Stomach (tissue), 9 donors: Measurements from ENCODE around the gene TNK1. TPM values are rescaled to one million over a fixed set of nuclear protein-coding genes. Genes with fewer than 3 reads are reported as not detected.

Experiments
- DNase-seq, 2 donors: peaks; one replicate each; pipeline versions ENCODE4 v3.0.0 to v3.0.0-alpha.2; 2013 to 2019
- H3K27ac ChIP-seq, 5 donors: fragments of 200-600 bp in 4 of 5; sonication (generic) in 4 of 5; one replicate each; pipeline ENCODE4 v1.5.1; 2013 to 2019; ENCODE audit warnings: mild to moderate bottlenecking in 1 of 5, moderate library complexity in 1 of 5
- H3K27me3 ChIP-seq, 3 donors: fragments of 200-600 bp; sonication (generic); one replicate each; pipeline ENCODE4 v1.5.1; 2017 to 2019; ENCODE audit warnings: mixed run types in 1 of 3
- H3K36me3 ChIP-seq, 4 donors: fragments of 200-600 bp; sonication (generic); 1 replicate in 3 of 4; 2 replicates in 1 of 4; pipeline ENCODE4 v1.5.1; 2016 to 2019
- H3K4me1 ChIP-seq, 4 donors: fragments of 200-600 bp; sonication (generic); one replicate each; pipeline ENCODE4 v1.5.1; 2016 to 2019
- H3K4me3 ChIP-seq, 4 donors: fragments of 200-600 bp; sonication (generic) in 3 of 4; one replicate each; pipeline ENCODE4 v1.5.1; 2016 to 2019; ENCODE audit warnings: mild to moderate bottlenecking in 1 of 4
- H3K9me3 ChIP-seq, 4 donors: fragments of 200-600 bp; sonication (generic); one replicate each; pipeline ENCODE4 v1.5.1; 2016 to 2019
- EP300 ChIP-seq: sonication (generic); formaldehyde crosslinking; IDR thresholded peaks from one replicate; pipeline ENCODE4 v1.6.1; 2017; ENCODE audit warnings: antibody characterized with exemption
- POLR2A ChIP-seq, 4 donors: fragments of 450-650 bp; IDR thresholded peaks; one replicate each; pipeline ENCODE4 v1.6.1; 2016; ENCODE audit warnings: antibody characterized with exemption in 4 of 4, control low read depth in 2 of 4, mild to moderate bottlenecking in 1 of 4, moderate library complexity in 1 of 4
- POLR2AphosphoS5 ChIP-seq, 3 donors: sonication (generic); formaldehyde crosslinking; IDR thresholded peaks; one replicate each; pipeline ENCODE4 v1.6.1; 2016; ENCODE audit warnings: antibody characterized with exemption in 3 of 3
- WGBS, 5 donors: extraction: QIAGEN DNeasy Blood & Tissue Kit in 3 of 5; methylation state at CpG; one replicate each; pipeline versions ENCODE4 v1.1.5 to v1.1.7; 2013 to 2018; 5-methylcytosine and 5-hydroxymethylcytosine counted together
- intact Hi-C: fragments of 100-400 bp; cut with DNase I; formaldehyde crosslinking; loops from one replicate; pipeline ENCODE4 v1.15.1; 2023; ENCODE audit warnings: low total_unique reads
- polyA plus RNA-seq, 3 donors: library from polyadenylated mRNA; stranded (reverse); fragments of 200-250 nt; gene quantifications; one replicate each; pipeline ENCODE4 v1.2.3, GENCODE V29; 2013
- total RNA-seq, 5 donors: library from RNA; depleted of rRNA; stranded (reverse); fragments of >200 nt; gene quantifications; one replicate each; pipeline versions ENCODE4 v1.1.0 to v1.2.3, GENCODE V29; 2014 to 2016
- TF ChIP-seq, protein P1 (sequence below), 7 experiments: fragments of 450-650 bp in 4 of 7; fragments of 200-600 bp in 3 of 7; sonication (generic) in 3 of 7; IDR thresholded peaks; one replicate each; pipeline ENCODE4 v1.5.1; 2016 to 2019; ENCODE audit warnings: antibody characterized with exemption in 7 of 7, control low read depth in 2 of 7, mild to moderate bottlenecking in 1 of 7
- donor health status: healthy with polysubstance abuse.
- donor health status: Bipolar disorder and iron deficiency.
- donor health status: healthy.

Gene TNK1
- total and polyA plus RNA-seq, 8 donors: 5.7 to 37.1 (median 10.4) TPM

DNA sequence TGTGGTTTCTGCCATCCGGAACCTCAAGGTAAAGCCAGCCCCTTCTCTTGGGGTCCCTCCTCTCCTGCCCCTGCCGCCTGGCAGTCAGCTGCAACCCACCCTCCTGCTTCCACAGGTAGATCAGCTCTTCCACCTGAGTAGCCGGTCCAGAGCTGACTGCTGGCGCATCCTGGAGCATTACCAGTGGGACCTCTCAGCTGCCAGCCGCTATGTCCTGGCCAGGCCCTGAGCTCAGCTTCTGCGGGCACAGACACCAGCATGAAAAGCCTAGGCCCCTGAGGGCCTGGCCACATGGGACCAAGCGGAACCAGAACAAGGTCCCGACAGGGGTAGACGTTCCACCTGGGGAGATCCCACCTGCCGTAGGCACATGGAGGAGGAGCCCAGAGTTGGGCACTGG, 8.0 kb downstream of the TNK1 start:
- Histone ChIP-seq H3K27ac (no peak overlapping the region), H3K4me1 (peaks cover 13 to 22% (median 16%) of the 10 kb centered on the region in 4 donors), H3K9me3 (no peaks in the 10 kb centered on the region), H3K27me3 (peaks cover 0 to 7% (median 0%) of the 10 kb centered on the region in 3 donors), H3K36me3 (peaks cover 26 to 79% (median 77%) of the 10 kb centered on the region in 4 donors), H3K4me3 (no peak overlapping the region)
- TF ChIP-seq EP300: no peak
- TF ChIP-seq, protein P1, sequence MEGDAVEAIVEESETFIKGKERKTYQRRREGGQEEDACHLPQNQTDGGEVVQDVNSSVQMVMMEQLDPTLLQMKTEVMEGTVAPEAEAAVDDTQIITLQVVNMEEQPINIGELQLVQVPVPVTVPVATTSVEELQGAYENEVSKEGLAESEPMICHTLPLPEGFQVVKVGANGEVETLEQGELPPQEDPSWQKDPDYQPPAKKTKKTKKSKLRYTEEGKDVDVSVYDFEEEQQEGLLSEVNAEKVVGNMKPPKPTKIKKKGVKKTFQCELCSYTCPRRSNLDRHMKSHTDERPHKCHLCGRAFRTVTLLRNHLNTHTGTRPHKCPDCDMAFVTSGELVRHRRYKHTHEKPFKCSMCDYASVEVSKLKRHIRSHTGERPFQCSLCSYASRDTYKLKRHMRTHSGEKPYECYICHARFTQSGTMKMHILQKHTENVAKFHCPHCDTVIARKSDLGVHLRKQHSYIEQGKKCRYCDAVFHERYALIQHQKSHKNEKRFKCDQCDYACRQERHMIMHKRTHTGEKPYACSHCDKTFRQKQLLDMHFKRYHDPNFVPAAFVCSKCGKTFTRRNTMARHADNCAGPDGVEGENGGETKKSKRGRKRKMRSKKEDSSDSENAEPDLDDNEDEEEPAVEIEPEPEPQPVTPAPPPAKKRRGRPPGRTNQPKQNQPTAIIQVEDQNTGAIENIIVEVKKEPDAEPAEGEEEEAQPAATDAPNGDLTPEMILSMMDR (IDR thresholded peaks at IDR 0.05): no peak
- TF ChIP-seq POLR2A (IDR thresholded peaks at IDR 0.05): no peak
- TF ChIP-seq POLR2AphosphoS5 (IDR thresholded peaks at IDR 0.05): no peak
- no peak for DNase-seq
- intact Hi-C loops: no loop called here
- WGBS, 5 donors: 90 to 95% (median 95%) methylated on average over 7 to 10 of the region's 10 CpGs

DNA sequence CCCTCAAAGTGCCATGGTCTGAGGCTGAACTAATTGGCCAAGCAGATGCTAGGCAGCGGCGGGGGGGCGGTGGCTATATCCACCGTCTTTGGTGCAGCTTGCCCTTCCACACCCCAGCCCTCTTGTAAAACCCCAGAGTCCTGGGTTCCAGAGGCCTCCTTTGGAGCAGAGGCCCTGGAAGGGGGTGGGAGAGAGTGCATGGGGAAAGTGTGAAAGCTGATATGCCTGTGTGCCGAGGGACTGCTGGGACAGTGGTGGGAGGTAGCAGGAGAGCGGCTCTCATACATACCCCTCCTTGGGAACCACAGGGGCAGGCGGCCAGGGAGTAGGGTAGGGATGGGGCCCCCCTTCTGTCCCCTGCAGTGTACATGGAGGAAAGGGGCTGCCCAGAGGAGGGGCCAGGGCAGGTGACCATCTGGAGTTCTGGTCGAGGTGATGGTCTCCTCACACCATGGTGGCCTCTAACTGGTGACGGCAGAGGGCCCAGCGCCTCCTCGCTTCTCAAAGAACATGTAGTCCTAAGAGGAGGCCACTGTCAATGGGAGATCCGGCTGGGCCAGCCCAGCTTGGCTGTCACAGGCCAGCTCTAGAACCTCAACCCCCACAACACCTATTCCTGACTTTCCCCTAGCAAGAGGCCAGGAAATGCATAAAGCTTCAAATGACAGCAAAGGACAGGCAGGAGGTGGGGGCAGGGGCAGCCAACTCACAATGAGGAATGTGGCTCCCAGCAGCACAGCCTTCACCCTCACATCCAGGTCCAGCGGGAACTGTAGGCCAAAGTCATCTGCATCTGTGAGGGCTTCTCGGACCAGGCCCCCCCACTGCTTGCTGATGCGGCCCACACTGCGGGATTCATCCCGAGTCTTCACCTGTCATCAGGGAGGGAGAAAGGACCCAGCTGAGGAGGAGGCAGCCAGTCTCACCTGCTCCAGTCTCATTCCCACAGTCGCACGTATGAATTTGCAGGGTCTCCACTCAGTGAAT, 9.3 kb downstream of the TNK1 start:
- TF ChIP-seq EP300 (no peak), POLR2A (IDR thresholded peaks at IDR 0.05) (no peak), POLR2AphosphoS5 (IDR thresholded peaks at IDR 0.05) (no peak)
- TF ChIP-seq, protein P1 (IDR thresholded peaks at IDR 0.05): no peak
- H3K27me3 ChIP-seq: no peaks in the 10 kb centered on the region
- H3K36me3 ChIP-seq: peaks cover 26 to 69% (median 66%) of the 10 kb centered on the region in 4 donors
- WGBS, 5 donors: 87 to 92% (median 88%) methylated on average over 18 to 19 of the region's 19 CpGs
- DNase-seq: peak in 1 of 2 donors; percentile 1
- no peak overlapping the region for H3K27ac ChIP-seq
- H3K4me3 ChIP-seq: no peak overlapping the region
- peaks cover 15 to 23% (median 21%) of the 10 kb centered on the region in 4 donors for H3K4me1 ChIP-seq
- intact Hi-C loops: no loop called here
- H3K9me3 ChIP-seq: no peaks in the 10 kb centered on the region

GRCh38 chr17:7391307-7391706, 10.4 kb downstream of the TNK1 start:
- intact Hi-C loops: no loop called here
- peak overlapping the region in 1 of 5 donors; percentile 12 for H3K27ac ChIP-seq

More at GRCh38 chr17:7391307-7391706, 10.4 kb downstream of the TNK1 start:
- DNase-seq: peak in 1 of 2 donors; percentile 5
- Histone ChIP-seq H3K9me3 (no peaks in the 10 kb centered on the region), H3K4me1 (peaks cover 18 to 26% (median 25%) of the 10 kb centered on the region in 4 donors), H3K4me3 (no peak overlapping the region), H3K27me3 (no peaks in the 10 kb centered on the region), H3K36me3 (peaks cover 26 to 61% (median 57%) of the 10 kb centered on the region in 4 donors)
- WGBS, 5 donors: 40 to 75% (median 51%) methylated on average over 2 of the region's 2 CpGs
- no peak for TF ChIP-seq POLR2A (IDR thresholded peaks at IDR 0.05)
- TF ChIP-seq, protein P1 (IDR thresholded peaks at IDR 0.05): no peak
- TF ChIP-seq EP300: no peak
- TF ChIP-seq POLR2AphosphoS5 (IDR thresholded peaks at IDR 0.05): no peak
